GM20000 (cell line): ENCODE results near the gene ZNF175.

Source experiments
- DNase-seq: peaks from one replicate; pipeline ENCODE4 v3.0.0; 2012; ENCODE audit warnings: low spot score
- CTCF ChIP-seq: IDR thresholded peaks from 2 replicates; pipeline ENCODE4 v1.5.1; 2012; ENCODE audit warnings: mild to moderate bottlenecking, control low read depth; ENCODE audit errors: extremely low read depth, missing control alignments

ZNF175 gene

GRCh38 chr19:51550848-51551672 is 20.0 kb upstream of the ZNF175 start:
- no peak for DNase-seq
- no peak for TF ChIP-seq CTCF

GRCh38 chr19:51551673-51552432 is 19.2 kb upstream of the ZNF175 start:
- no peak for TF ChIP-seq CTCF
- no peak for DNase-seq

- TF ChIP-seq CTCF = no peak
- DNase-seq = no peak
Observed at GRCh38 chr19:51552608-51552995, 18.5 kb upstream of the ZNF175 start.

- DNase-seq = peak; percentile 43
- no peak for TF ChIP-seq CTCF
Observed at GRCh38 chr19:51552996-51553725, 17.9 kb upstream of the ZNF175 start.

- TF ChIP-seq CTCF = no peak
- no peak for DNase-seq
Observed at GRCh38 chr19:51559240-51559639, 11.8 kb upstream of the ZNF175 start.

GRCh38 chr19:51560339-51560738 is 10.7 kb upstream of the ZNF175 start:
- no peak for TF ChIP-seq CTCF
- DNase-seq = no peak

GRCh38 chr19:51564791-51565190 is 6.3 kb upstream of the ZNF175 start:
- peak; percentile 43 for TF ChIP-seq CTCF

More at GRCh38 chr19:51564791-51565190, 6.3 kb upstream of the ZNF175 start:
- DNase-seq = peak; percentile 40
